ENCODE results near the gene EOGT.

The EOGT gene

DNA sequence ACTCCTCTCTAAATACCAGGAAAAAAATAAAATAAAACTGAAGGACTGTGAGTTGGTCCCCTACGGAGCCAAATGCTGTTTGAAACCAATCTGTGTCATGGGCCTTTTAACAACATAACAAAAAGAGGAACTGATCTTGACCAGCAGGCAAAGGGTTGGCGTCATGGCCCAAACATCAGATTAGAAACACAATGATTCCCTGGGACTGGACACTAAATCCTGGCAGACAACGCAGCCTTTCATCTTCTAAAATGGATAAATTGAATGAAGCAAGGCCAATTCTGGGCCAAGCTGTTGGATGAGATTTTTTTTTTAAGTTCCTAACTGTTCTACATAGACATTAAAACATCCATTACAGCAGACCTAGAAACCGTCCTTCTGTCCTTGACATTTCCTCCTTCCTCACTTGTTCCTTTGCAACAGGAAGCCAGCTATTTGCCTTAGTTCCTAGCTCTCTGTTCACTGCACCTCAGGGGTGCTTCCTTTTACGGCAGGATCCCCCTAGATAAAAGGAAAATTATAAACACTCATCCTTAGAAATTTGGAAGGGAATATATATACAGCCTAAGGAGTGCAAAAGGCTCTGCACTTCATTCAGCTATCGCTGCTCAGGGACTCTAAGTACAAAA, 59.6 kb downstream of the EOGT start:
- DNase-seq: no peak

DNA sequence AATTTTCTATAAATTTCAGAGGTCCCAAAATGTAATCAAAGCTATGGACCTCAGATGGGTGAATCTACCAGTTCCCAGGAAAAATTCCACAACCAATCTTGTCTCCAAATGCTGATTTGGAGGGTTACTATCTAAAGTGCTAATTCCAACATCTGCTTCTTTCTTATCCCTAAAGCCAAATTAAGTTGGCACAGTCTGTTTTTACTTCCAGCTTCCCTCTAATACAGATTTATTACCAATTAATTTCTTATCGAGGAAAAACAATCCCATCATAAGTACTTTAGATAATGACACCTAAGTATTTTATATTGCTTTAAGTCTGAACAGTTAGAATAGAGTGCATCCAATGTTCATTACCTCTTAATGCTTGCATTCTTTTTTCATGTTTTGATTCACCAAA, 68.3 kb downstream of the EOGT start:
- no peak for DNase-seq

- DNase-seq: no peak
Measured at GRCh38 chr3:68943753-68944500, 69.6 kb downstream of the EOGT start.

DNA sequence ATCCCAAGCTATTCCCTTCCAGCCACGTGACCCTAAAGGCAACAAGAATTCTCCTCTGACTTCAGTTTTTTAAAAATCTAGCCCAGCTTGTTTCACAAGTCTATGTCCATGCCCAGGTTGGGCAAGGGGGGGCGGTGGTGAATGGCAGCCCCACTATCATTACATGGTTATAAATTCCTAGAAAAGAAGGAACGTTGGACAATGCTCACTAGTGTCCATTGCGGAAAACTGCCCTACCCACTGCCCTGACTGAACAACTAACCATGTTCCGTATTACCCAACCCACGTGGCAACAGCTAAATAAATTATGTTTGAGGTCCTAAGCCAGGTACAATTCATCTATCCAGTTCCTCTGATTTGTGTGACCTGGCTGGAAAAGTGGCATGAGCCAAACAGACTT, 72.4 kb downstream of the EOGT start:
- DNase-seq: no peak

DNA sequence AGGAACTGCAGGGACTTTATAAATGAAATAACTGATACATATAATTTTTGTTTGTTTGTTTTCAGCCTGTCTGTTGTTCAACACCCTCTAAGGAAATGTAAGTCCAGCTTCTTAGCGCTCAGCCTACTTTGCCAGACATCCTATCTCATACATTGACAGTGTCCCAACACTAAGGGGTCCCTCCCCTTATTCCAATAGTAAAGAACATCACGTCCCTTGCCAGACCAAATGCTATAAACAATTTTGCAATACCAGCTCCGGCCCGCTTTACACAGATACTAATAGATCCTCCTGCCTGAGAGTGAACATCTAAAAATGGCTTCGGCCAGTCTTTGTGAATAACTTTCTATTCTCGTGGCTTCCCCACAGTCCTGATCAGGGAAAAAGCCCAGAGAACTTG, 76.6 kb downstream of the EOGT start:
- no peak for DNase-seq

GRCh38 chr3:68935778-68936177, 77.7 kb downstream of the EOGT start:
- no peak for DNase-seq

DNA sequence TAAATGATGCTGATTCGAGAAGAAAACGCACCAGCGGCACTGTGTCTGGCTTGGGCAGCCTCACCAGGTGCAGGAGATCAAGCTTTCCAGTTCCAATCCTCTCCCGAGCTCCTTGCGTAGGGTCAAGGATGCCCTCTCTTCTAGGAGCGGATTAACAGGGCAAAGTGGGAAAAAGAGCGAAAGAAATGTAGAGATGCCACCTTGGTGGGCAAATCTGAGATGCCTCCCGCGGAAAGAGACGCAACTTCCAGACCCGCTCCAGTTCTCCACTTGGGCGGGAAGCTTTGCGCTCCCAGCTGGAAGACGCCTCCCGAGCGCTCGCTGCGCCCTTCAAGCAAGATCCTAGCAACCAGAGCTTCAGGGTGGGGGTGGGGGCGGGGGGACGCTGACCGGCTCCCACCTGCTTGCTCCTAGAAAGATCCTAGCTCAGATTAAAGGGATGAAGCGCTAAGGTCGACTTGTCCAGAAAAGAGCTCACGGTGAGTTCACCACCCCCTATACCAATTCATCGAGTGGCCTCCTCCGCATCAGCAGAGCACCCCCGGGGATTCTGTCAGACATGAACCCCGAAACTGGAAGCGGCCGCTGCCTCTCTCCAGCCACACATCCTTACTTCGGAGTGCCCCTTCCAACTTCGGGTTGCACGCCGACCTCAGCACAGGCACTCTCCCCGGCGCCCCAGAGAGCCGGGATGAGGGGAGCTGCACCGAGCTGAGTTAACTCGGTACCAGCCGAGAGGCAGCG, 81.9 kb downstream of the EOGT start:
- no peak for DNase-seq
